HepG2 (cell line): ENCODE measurements around the gene BCAS3. TPM values are rescaled to one million over a fixed set of nuclear protein-coding genes. Genes with fewer than 3 reads are reported as not detected.

Source experiments
- AFF4 ChIP-seq: sonication (generic); formaldehyde crosslinking; IDR thresholded peaks from 2 replicates; pipeline ENCODE4 v1.4.0; 2020; ENCODE audit warnings: missing genetic modification reagents
- CBX1 ChIP-seq: IDR thresholded peaks from one replicate; pipeline ENCODE4 v1.6.1; 2016; ENCODE audit warnings: antibody characterized with exemption, low read depth
- CBX2 ChIP-seq, 2 experiments: fragments of 200-600 bp in 1 of 2; sonication (generic); formaldehyde crosslinking in 1 of 2; IDR thresholded peaks; 2 replicates each; pipeline versions ENCODE4 v1.7.0 to v1.8.1; 2018 to 2022; ENCODE audit warnings: low read depth in 2 of 2, low read length in 1 of 2, mild to moderate bottlenecking in 1 of 2, missing genetic modification reagents in 1 of 2
- CEBPG ChIP-seq: IDR thresholded peaks from 2 replicates; pipeline ENCODE4 v1.6.1; 2016
- KIAA2018 ChIP-seq: sonication (generic); formaldehyde crosslinking; IDR thresholded peaks from 2 replicates; pipeline ENCODE4 v1.5.0; 2020; ENCODE audit warnings: mild to moderate bottlenecking, missing genetic modification reagents, borderline replicate concordance
- PRDM15 ChIP-seq: sonication (generic); formaldehyde crosslinking; IDR thresholded peaks from 2 replicates; pipeline ENCODE4 v1.4.0; 2020; ENCODE audit warnings: missing genetic modification reagents
- REXO4 ChIP-seq: sonication (generic); formaldehyde crosslinking; IDR thresholded peaks from 2 replicates; pipeline ENCODE4 v1.8.0; 2022; ENCODE audit warnings: missing genetic modification reagents, mild to moderate bottlenecking, borderline replicate concordance
- SAFB2 ChIP-seq: sonication (generic); formaldehyde crosslinking; IDR thresholded peaks from 2 replicates; pipeline ENCODE4 v1.5.1; 2020; ENCODE audit warnings: missing genetic modification reagents, low read depth, mild to moderate bottlenecking, borderline replicate concordance
- ZNF562 ChIP-seq: sonication (generic); formaldehyde crosslinking; IDR thresholded peaks from 2 replicates; pipeline ENCODE4 v1.8.0; 2022; ENCODE audit warnings: missing genetic modification reagents, borderline replicate concordance
- polyA plus RNA-seq, 8 experiments: library from polyadenylated mRNA; depleted of rRNA in 3 of 8; stranded (reverse) in 7 of 8; unstranded in 1 of 8; fragments of >200 nt; fragmentation: Illumina TruSeq in 4 of 8; extraction: Trizol in 4 of 8; gene quantifications; 2 replicates each; pipeline versions ENCODE4 v1.2.1 to v1.2.3, GENCODE V29; 2011 to 2016; ENCODE audit warnings: low read depth in 4 of 8, missing spikeins in 1 of 8, mixed read lengths in 1 of 8; ENCODE audit not compliant: insufficient read depth in 1 of 8
- total RNA-seq, 5 experiments: library from RNA; depleted of rRNA; stranded (reverse); fragments of >200 nt; fragmentation: Illumina TruSeq; extraction: Trizol; gene quantifications; 2 replicates each; pipeline ENCODE4 v1.2.3, GENCODE V29; 2016; ENCODE audit warnings: low read depth in 1 of 5
- TF ChIP-seq, protein P1 (sequence below): sonication (generic); formaldehyde crosslinking; IDR thresholded peaks from 2 replicates; pipeline ENCODE4 v1.5.1; 2020; ENCODE audit warnings: missing genetic modification reagents, mild to moderate bottlenecking, borderline replicate concordance

Gene BCAS3
- total and polyA plus RNA-seq, 2 of the 13 experiments (the other 11 are each of a cell fraction or from before 2014, with no cell fraction given) = 10.7 to 11.2 TPM

DNA sequence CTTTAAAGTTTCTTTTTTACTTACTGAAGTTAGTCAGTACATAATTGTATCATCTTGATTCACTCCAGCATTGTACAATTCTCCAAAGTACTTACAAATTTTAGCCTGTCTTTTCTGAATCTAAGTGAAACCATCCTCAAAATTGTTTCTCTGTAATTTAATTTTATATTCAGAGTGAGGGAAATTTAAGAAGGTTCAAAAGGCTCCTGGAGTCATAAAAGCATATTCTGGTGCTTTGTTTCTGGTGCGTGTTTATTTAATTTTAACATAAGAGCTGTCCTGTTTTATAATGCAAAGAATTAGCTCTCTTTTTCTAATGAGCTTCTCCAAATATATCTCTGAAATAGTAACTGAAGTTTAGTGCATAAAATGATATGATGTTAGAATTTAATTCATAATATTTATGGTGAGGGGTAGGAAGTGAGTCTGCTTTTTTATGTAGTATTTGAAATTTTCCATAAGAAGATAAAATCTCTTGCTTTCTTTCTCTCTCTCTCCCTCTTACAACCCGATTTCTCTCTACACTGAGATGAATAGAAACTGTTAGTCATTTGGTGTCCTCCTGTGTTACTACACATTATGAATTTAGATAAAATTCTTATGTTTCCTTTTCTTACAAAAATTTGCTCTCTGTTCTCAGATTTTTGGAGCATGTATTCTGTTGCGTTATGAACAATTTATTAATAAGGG lies 339.8 kb downstream of the BCAS3 start (continued):
- TF ChIP-seq KIAA2018 (CRISPR knock-in tag) (no peak), CBX2 (IDR thresholded peaks at IDR 0.05; ENCODE audit: low read depth, low read length) (no peak), CBX2 (CRISPR knock-in tag; IDR thresholded peaks at IDR 0.05; ENCODE audit: low read depth) (no peak), REXO4 (CRISPR knock-in tag) (no peak), PRDM15 (CRISPR knock-in tag) (no peak), CEBPG (CRISPR knock-in tag) (no peak), SAFB2 (CRISPR knock-in tag) (no peak), CBX1 (no peak), AFF4 (CRISPR knock-in tag) (no peak), ZNF562 (CRISPR knock-in tag) (no peak)
- TF ChIP-seq, protein P1, sequence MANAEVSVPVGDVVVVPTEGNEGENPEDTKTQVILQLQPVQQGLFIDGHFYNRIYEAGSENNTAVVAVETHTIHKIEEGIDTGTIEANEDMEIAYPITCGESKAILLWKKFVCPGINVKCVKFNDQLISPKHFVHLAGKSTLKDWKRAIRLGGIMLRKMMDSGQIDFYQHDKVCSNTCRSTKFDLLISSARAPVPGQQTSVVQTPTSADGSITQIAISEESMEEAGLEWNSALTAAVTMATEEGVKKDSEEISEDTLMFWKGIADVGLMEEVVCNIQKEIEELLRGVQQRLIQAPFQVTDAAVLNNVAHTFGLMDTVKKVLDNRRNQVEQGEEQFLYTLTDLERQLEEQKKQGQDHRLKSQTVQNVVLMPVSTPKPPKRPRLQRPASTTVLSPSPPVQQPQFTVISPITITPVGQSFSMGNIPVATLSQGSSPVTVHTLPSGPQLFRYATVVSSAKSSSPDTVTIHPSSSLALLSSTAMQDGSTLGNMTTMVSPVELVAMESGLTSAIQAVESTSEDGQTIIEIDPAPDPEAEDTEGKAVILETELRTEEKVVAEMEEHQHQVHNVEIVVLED (CRISPR knock-in tag) = no peak
